Endometrium (tissue), 2 donors: Measurements from ENCODE around the gene CCR7.

Source experiments
- FAIRE-seq: peaks from 2 replicates; lab custom pipeline; 2012; peaks lifted over from hg19 to GRCh38; lab: Jason Lieb, UNC
- donor health status: control.
- donor health status: control.

The CCR7 gene

DNA sequence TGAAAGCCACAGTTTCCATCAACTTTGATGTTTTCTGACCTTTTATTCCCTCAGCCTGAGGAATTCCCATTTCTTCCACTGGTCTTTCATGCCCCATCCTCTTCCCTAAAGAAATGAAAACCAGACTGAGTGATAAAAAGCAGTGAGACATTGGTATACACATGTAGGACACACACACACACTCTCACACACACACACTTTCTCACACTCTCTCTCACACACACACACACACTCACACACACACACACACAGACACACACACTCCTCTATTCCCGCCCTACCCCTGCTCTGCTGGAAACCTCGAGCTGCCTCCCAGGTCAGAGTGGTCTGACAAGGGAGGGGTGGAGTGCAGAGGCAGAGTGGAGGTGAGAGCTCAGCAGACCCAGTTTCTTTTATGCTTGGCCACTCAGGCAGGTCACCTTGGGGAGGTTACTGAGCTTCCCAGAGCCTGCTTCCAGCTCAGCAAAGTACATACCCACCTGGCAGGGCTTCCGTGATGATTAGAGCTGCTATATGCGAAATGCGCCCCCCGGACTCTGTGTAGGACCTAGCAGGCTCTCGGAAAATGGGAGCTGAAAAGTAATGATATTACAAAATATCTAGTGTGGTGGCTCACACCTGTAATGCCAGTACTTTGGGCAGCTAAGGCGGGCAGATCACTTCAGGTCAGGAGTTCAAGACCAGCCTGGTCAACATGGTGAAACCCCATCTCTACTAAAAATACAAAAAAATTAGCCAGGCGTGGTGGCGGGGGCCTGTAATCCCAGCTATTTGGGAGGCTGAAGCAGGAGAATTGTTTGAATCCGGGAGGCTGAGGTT, 30.7 kb downstream of the CCR7 start:
- FAIRE-seq = no peak

DNA sequence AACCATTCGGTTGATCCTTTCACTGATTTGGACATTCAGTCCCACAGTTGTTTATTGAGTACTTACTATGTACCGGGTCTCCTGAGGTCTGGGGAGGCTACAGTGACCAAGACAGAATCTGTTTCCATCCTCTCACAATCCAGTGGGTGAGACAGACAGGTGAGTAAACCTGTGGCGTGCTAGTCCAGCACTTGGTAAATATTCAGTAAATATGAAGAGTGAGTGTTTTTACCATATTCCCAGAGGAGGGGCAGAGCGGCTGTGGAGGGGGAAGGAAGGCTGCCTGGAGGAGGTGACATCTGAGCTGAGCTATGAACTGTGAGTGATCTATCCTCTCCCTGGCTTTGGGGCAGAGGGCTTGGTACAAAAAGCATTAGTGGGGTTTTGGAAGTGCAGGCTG, 31.4 kb downstream of the CCR7 start:
- FAIRE-seq = no peak

- FAIRE-seq = no peak
These were observed 32.6 kb downstream of the CCR7 start for GRCh38 chr17:40532520-40533253.

GRCh38 chr17:40531051-40531991, 34.0 kb downstream of the CCR7 start:
- FAIRE-seq = no peak

- no peak for FAIRE-seq
These were observed 34.7 kb downstream of the CCR7 start for GRCh38 chr17:40530531-40530994.

DNA sequence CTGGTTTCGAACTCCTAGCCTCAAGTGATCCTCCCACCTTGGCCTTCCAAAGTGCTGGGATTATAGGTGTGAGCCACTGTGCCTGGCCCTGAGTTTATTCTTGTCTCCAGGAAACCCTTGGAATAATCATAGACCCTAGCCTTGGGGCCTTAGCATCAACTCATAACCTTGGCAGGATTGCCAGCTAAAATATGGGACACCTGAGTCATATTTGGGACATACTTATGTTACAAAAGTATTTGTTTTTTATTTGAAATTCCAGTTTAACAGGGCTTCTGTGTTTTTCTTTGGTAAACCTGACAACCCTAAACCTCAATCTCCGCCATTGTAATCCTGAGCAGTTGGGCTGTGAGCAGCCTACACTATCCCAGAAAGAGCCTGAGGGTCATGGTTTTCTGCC, 35.3 kb downstream of the CCR7 start:
- FAIRE-seq = no peak

- no peak for FAIRE-seq
These were observed 36.4 kb downstream of the CCR7 start for GRCh38 chr17:40528692-40529417.

DNA sequence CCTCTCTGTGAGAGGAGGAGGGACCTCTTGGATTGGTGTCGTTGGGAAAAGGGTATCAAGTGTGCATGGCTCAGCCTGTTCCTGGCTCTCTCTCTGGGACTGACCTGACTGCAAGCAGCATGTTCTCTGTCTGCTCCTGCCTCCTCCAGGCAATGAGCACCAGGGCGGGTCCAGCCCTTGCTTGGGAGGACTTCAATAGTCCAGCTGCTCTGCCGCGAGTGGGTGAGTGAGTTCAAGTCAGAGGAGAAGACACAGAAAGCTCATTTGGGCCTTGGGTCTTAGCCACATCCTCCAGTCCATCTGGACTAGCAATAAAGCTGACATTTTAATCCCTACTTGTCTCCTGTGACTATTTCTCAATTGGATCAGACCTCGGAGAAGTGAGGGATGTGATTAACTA, 38.6 kb downstream of the CCR7 start:
- FAIRE-seq = no peak

GRCh38 chr17:40525294-40525693, 40.0 kb downstream of the CCR7 start:
- FAIRE-seq = no peak

DNA sequence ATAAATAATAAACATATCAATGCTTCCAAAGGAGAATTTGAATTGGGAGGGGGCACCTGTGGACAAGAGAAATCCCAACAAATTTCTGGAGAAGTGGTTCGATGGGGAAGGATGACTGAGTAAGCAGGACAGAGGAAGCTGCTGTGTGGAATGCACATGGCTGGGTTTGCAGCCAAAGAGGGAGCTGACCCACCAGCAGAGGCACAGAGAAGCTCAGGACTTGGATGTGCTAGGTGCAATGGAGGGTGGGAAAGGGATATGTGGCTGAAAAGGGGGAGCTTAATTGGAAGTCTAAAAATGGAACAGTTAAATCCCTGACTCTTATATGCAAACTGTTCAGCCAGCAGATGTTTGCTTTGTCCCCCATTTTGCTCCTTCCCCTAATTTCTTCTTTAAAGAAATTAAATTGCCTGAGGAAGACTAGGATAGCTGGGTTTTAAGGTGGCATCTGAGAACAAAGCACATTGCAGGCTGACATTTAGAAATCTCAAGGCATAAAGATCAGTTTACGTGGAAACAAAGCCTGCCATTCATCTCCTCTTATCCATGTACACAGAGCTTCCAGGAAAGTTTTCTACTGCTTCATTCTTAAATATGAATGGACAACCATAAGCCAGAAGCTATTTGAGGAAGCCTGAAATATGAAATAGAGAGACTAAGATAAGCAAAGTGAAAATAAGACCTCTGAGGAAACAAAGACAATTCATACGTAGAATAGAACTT, 40.9 kb downstream of the CCR7 start:
- FAIRE-seq = no peak

DNA sequence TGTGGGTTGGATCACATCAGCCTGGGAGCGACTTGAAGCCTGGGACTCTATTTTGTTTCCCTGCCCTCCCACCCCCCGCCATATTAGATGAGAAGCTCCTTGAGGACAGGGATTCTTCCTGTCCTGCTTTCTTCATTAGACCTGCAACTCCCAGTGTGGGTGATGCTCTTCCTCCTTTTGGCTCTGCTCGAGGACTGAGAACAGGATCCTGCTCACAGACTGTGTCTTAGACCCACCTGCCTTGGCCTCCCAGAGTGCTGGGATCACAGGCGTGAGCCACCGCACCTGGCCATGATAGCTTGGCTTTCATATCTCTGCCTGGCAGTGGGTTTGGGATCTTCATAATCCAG, 42.3 kb downstream of the CCR7 start:
- FAIRE-seq = no peak

DNA sequence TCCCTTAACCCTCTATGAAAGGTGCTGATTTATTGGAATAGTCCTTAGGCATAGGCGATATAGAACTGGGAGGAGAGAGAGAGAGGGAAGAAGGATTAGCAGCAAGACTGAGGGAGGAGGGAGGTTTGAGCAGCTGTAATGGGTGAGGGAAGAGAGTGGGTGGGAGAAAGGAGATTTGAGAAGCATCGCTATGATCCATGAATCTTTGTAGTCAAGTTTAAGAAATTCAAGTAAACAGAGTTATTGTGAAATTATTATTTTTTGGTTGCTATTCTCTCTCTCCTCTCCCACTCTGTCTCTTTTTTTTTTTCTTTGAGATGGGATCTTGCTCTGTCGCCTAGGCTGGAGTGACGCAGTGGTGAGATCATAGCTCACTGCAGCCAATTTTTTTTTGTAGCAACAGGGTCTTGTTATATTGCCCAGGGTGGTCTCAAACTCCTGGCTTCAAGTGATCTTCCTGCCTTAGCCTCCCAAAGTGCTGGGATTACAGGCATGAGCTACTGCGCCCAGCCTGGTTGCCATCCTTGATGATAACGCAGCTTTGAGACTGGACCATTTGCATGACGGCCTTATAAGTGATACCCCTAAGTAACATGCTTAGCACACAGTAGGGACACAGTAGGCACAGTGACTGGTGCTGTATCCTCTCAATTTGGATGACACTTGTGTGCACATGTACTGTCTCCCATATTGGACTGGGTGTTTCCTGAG, 42.9 kb downstream of the CCR7 start:
- no peak for FAIRE-seq

DNA sequence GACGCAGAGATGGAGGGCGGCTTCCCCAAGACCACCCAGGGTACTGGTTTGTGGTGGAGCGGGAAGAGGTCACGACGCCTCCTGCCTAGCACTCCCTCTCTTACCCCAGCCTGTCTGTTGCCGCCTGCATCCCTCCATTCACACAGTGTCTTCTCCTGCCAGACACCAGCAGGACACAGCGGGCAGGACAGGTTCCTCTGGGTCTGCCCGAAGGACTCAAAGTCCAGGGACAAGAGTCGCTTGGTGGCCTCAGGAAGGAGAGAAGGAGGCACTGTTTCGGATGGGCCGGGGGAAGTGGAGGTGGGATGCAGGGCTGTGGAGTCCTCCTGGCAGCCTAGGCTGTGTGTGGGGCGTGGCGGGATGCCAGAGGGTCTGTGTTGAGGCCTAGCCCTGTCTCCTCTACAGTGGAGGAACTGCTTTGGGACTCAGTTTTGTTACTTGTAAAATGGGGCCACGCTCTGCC, 44.2 kb downstream of the CCR7 start:
- FAIRE-seq = no peak

GRCh38 chr17:40519089-40519775, 46.0 kb downstream of the CCR7 start:
- FAIRE-seq = no peak

GRCh38 chr17:40518401-40519088, 46.7 kb downstream of the CCR7 start:
- FAIRE-seq = no peak

- no peak for FAIRE-seq
These were observed 47.3 kb downstream of the CCR7 start for GRCh38 chr17:40517981-40518380.

DNA sequence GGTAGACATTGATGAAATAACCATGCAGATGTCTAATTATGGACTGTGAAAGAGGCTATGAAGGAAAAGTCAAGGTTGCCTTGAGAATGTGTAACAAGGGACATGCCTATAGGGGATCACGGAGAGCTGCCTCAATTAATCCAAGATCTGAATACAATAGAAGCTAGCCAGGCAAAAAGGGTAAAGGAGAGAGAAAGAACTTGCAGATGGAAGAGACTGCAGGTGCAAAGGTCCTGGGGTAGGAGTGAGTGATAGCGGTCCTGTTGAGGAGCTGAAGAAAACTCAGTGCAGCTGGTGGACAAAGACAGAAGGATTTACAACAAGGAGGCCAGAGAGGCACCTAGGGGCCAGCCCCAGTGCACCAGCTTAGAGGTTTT, 48.0 kb downstream of the CCR7 start:
- FAIRE-seq = no peak

DNA sequence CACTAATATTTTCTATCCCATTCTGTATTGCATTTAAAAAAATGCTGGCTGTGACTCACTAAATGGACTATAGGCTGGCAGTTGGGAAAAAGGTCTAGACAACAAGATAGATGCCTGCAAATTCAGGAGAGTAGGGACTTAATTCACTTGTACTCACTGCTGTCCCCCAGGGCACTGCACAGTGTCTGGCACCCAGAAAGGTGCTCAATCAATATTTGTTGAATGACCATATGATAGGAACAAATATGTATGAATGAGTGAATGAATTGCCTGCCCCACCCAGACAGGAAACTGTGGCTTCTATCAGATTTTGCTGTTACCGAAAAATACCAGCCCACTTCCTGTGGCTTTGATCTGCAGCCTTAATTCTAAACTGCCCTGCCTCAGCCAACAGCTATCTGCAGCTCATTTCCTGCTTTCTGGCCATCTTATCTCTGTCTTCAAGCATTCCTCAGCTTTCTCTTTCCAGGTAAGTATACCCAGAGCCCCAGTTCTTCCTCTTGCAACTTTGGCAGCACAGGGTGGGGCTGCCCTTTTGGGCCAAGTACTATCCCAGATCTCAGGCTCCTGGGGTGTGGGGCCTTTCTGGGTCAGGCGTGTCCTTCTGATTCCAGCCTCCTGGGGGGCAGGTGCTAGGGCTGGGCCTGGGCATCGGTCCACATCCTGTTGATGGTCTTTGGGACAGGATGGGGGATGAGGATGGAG, 48.5 kb downstream of the CCR7 start:
- FAIRE-seq = no peak
